ENCODE data around the gene UNC79. TPM values are rescaled to one million over a fixed set of nuclear protein-coding genes. Genes with fewer than 3 reads are reported as not detected.

UNC79 gene
- total RNA-seq, 4 donors from 2014 or later, result 0.08 to 0.29 (median 0.12) TPM

DNA sequence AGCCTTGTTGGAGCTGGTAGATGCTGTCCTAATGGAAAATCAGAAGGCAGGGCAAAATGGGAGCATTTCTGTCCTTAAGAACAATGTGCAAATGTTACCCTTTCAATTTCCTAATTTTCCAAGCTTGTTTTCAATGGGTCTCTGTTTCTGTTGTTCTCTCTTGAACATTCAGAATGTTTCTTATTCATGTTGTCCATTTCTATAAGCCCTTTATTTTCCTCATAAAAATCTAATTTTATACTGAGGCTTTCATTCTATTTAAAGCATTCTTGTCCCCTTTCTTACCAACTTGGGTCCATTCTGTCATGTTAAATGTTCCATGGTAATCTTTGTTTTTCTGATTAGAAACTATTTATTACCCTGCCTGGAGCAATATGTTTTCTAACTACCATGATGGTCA is 232.6 kb downstream of the UNC79 start:
- no peak overlapping the region for H3K27ac ChIP-seq
- H3K9me3 ChIP-seq, result no peaks in the 10 kb centered on the region
- no peak for TF ChIP-seq CTCF (IDR thresholded peaks at IDR 0.05)
- no peak for TF ChIP-seq POLR2A (IDR thresholded peaks at IDR 0.05)

GRCh38 chr14:93665169-93665568 is 234.4 kb downstream of the UNC79 start:
- H3K27ac ChIP-seq, result no peak overlapping the region
- no peaks in the 10 kb centered on the region for H3K4me1 ChIP-seq
- H3K4me3 ChIP-seq (replicated peaks in 1 of 3), result no peak overlapping the region
- no peak for TF ChIP-seq CTCF (IDR thresholded peaks at IDR 0.05)
- no peak for TF ChIP-seq POLR2A (IDR thresholded peaks at IDR 0.05)
- no peak for DNase-seq
- no peaks in the 10 kb centered on the region for H3K9me3 ChIP-seq
- H3K27me3 ChIP-seq, result no peaks in the 10 kb centered on the region
- intact Hi-C loops (cut with DNase I), result no loop called here
- no peaks in the 10 kb centered on the region for H3K36me3 ChIP-seq

More for the DNA sequence above, 232.6 kb downstream of the UNC79 start:
- Histone ChIP-seq H3K4me3 (replicated peaks in 1 of 3) (no peak overlapping the region), H3K36me3 (no peaks in the 10 kb centered on the region), H3K27me3 (no peaks in the 10 kb centered on the region), H3K4me1 (no peaks in the 10 kb centered on the region)
- DNase-seq, result no peak
- intact Hi-C loops (cut with DNase I), result no loop called here

DNA sequence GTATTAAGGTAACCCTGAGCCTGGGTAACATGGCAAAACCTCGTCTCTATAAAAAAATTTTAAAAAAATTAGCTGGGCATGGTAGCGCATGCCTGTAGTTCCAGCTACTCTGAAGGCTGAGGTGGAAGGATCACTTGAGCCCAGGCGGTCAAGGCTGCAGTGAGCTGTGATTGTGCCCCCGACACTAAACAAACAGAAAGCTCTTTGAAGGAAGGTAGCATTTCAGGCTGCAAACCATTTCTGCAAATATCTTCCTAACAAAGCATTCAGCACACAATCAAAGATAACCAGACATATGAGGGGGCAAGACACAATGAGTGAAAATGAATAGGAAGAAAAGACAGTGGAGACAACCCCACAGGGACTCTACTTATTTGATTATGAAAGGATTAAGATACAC is 238.9 kb downstream of the UNC79 start:
- Histone ChIP-seq H3K36me3 (no peaks in the 10 kb centered on the region), H3K4me3 (replicated peaks in 1 of 3) (no peak overlapping the region), H3K4me1 (no peaks in the 10 kb centered on the region), H3K27ac (no peak overlapping the region), H3K27me3 (no peaks in the 10 kb centered on the region), H3K9me3 (no peaks in the 10 kb centered on the region)
- 47 to 50% methylated on average over 4 of the region's 4 CpGs for WGBS, 2 donors
- no peak for TF ChIP-seq POLR2A (IDR thresholded peaks at IDR 0.05)
- no peak for TF ChIP-seq CTCF (IDR thresholded peaks at IDR 0.05)
- intact Hi-C loops (cut with DNase I), result no loop called here
- no peak for DNase-seq

GRCh38 chr14:93674343-93674742 is 243.6 kb downstream of the UNC79 start:
- Histone ChIP-seq H3K36me3 (no peaks in the 10 kb centered on the region), H3K4me3 (replicated peaks in 1 of 3) (no peak overlapping the region), H3K27me3 (no peaks in the 10 kb centered on the region), H3K9me3 (no peaks in the 10 kb centered on the region), H3K4me1 (no peaks in the 10 kb centered on the region), H3K27ac (no peak overlapping the region)
- DNase-seq, result no peak
- WGBS, 2 donors, result 92 to 94% methylated on average over 1 of the region's 1 CpG
- TF ChIP-seq POLR2A (IDR thresholded peaks at IDR 0.05) (no peak), CTCF (IDR thresholded peaks at IDR 0.05) (no peak)
- intact Hi-C loops (cut with DNase I), result no loop called here

DNA sequence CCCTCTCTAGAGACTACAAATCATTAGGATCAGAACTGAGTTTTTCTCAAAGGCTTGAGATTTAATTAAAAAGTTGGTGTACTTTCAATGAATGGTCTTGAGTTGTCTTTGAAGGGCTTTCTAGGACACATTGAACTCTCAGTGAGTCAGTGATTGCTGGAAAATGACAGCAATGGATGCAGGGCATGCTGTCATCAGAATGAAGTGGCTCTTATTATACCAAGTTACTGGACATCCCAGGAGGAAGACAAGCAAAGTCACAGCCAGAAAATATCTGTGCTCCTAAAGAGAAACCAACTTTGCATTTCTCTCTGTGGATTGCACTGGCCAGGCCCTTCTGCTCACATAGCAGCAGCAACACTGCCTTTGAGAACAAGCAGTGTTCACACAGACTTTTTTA is 244.9 kb downstream of the UNC79 start:
- Histone ChIP-seq H3K4me1 (no peaks in the 10 kb centered on the region), H3K27me3 (no peaks in the 10 kb centered on the region), H3K36me3 (no peaks in the 10 kb centered on the region), H3K4me3 (replicated peaks in 1 of 3) (no peak overlapping the region), H3K27ac (no peak overlapping the region), H3K9me3 (no peaks in the 10 kb centered on the region)
- intact Hi-C loops (cut with DNase I), result no loop called here
- TF ChIP-seq CTCF (IDR thresholded peaks at IDR 0.05) (no peak), POLR2A (IDR thresholded peaks at IDR 0.05) (no peak)
- DNase-seq, result no peak

Data from thyroid gland (tissue), 4 donors.